HG02571 (cell line): Measurements from ENCODE around the gene SLC22A23.

Source experiments
- ATAC-seq: cut with Tn5 transposase; IDR thresholded peaks from one replicate; pipeline ENCODE4 v1.9.1; 2021; ENCODE audit warnings: mild to moderate bottlenecking, moderate library complexity; ENCODE audit not compliant: unreplicated experiment

The SLC22A23 gene

DNA sequence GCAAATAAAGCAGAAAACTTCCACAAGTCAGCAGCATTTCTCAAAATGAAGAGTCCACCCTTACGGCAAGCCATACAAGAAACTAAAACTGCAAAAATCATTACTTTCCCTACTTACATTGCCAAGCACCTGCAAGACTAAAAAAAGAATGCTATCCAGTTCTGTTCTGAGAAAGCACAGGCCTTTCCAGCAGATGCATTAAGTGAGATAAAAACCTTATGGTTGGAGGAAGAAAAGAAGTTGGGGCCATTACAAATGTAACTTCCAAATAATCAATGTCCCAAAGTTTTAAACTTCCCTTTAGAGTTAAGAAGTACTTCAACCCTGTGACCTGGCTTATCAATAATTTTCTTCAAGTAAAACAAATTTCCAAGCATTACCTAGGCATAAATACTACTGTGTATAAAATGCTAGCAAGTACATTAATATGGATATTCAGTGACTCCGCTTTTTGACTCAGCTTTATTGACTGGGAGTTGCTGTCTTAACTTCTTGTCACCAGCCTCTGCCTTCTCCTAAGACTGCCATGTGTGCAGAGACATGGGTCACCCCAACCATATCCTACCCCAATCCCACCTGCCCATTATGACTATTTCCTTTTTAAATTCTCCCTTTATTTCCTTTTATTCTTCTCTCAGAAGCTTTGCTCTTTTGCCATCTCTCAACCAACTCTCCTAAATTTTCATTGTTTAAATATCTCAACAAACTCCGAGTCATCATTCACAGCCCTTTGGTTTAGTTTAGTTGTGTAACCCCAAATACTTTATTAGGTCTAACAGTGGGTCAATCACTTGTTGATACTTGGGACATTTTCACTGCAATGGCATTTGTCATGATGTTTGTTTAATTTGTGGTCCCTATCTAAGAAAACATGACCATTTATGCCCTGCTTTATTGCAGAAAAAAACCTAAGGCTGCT is 49.7 kb downstream of the SLC22A23 start:
- no peak for ATAC-seq

GRCh38 chr6:3406362-3406821 is 50.5 kb downstream of the SLC22A23 start:
- no peak for ATAC-seq

DNA sequence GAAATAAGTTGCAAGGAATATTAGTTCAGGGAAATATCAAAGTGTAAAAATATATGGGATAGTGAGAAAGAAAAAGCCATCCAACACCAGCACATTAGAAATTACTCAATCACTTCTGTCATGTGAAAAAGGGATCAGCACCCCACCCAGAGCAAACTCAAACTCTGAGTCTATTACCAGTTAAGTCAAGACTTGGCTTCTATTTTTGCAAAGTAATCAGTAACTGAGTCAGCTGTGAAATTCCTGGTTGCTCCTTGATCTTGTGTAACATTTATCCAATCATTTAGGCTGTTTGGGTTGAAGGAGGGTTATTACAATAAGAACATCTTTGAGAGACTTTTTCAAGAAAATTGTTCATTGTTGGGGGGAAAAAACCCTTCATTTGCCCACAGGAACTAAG is 51.2 kb downstream of the SLC22A23 start:
- ATAC-seq: no peak

DNA sequence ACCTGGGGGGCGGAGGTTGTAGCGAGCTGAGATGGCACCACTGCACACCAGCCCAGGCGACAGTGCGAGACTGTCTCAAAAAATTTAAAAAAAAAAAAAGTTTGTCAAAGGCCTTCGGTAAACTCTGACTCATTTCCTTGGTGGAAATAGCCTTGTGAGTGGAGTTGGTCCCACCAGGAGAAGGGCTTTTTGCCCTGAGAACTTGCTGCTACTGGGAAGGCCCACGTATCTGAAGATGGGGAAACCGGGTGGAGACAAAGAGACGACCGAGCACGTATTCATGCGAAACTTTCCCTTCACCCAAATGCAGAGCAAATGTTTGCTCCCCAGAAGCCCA is 51.7 kb downstream of the SLC22A23 start:
- ATAC-seq: no peak

DNA sequence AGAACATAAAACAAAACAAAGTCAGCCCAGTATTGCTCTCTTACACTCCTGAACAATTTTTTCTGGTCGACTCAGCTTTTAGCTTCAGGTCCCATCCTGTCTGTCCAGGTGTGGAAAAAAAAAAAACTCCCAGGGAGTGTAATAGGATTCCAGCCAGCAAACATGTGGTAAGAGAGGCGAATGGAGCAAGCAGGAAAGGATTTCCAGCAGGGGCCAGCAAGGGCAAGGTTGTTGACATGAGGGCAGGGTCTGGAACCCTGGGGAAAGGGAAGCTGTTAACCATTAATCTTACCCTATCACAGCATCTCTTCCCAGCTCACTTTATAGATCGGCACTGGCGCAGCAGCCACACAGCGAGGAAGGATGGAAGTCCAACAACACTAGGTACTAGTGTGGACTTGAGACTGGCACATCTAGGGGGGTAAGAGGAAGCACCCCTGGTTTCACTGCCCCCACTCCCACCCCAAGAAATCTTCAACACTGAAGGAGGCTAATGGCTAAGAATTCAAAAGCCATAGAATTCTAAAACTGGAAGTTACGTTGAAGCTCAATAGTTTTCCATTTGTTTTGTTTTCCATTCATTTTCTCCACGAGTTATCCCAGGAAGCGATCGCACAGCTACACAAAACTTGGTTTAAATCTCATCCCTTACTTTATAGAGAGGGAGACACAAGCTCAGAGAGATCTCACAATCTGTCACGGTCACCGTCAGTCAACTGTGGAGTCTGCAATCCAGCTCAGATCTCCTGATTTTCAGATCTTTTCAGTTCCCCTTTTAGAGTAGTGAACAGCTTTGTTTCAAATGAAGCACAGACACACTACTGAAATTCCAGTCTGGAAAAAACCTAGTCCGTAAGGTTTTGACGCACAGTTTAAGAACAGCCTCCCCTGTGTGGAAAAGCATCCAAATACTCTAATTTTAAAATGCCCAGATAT is 53.3 kb downstream of the SLC22A23 start:
- ATAC-seq: no peak

DNA sequence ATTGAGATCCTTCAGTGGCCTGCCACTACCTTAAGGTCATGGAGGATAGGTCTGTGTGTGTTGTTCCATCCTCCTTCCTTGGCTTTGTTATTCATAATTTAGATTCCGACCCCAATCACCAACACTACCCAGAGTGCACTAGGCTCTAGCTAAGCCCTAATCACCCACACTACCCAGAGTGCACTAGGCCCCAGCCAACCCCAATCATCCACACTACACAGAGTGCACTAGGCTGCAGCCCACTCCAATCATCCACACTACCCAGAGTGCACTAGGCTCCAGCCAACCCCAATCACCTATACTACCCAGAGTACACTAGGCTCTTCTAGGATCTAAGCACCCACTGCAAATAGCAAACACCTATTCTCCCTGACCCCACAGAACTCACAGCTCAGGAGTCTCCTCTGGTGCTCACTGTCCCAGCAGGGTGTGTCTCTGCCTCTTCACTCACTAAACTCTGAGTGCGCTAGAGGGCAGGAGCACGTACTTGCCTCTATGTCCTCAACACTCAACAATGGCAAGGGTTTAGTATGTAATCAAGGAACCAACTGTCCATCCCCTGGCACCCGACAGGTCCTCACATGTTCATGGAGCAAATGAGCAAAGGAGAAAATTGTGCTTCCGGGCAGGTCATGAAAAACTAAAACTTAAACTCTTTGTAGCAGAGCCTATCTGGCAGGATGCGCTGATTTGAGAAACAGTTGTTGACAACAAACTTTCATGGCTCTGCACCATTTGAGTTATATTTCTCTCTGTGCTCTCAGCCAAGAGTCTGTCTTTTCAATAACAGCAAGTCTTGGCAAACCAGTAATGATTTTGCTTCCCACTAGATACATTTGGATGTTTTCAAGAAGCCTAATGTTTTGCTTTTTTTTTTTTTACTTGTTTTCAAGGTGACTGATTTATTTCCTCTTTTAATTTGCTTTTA is 54.3 kb downstream of the SLC22A23 start:
- ATAC-seq: no peak

DNA sequence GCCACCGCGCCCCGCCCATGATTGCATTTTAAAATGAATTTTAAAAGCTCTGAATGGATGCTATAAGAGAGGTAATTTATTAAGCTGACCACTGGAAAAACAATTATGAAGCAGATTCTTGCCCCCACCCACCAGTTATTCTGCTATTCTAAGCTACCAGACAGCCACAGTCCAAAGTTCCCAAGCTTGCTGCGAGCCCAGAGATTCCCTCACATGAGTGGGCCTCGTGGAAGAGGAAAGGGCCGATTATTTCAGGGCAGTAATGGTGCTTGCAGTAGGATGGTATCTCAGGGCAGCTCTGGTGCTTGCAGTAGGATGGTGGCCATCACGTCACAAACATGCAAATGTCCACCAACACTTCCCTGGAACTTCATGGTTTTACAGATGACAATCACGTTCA is 56.7 kb downstream of the SLC22A23 start:
- ATAC-seq: no peak

DNA sequence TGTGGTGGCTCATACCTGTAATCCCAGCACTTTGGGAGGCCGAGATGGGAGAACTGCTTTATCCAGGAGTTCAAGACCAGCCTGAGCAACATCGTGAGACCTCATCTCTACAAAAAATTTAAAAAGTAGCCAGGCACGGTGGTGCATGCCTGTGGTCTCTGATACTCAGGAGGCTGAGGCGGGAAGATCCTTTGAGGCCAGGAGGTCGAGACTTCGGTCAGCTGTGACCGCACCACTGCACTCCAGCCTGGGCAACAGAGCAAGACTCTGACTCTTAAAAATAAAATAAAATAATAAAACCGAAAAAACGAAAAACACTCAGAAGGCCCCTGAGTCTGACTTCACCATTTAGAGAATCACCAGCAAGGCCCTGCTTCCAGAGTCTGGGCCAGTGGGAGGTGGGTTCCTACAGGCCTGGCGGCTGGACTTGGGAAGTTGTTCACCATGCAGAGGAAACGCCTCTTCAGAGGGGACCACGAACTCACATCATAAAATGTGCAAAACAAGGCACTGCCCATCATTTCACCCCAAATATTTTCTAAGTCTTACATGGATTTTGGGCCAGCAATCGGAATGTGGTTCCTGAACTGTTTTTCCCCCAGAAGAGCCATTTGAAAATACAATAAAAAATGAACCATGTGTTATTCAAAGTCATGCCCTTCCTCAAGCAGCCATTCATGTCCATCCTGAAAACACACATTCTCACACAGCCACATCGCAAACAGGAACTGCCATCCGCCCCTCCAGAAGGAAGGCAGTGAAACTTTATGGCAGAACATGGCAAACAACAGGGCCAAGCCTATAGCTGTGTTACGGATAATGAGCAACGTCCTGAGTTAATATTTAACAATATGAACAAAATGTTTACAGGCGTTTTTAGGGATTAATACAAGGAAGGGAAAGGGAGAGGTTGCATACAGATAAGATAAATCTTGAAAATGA is 57.8 kb downstream of the SLC22A23 start:
- no peak for ATAC-seq

DNA sequence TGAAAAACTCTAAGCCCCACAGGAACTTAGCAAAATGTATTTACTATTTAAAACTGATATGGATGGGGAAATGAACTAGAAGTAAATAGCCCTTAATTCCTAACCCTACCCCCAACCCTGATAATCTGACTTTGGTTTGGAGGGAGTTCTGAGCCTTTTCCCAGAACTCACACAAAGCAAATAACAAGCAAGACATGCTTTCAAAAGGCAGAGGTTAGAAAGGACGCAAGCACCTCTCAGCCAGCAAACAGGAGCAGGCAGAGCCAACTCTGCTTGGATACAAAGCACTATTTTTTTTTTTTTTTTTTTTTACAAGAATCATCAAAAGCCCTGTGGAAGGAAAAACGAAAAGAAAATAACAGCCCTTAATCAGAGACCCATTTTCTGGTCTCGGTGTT is 58.7 kb downstream of the SLC22A23 start:
- no peak for ATAC-seq

DNA sequence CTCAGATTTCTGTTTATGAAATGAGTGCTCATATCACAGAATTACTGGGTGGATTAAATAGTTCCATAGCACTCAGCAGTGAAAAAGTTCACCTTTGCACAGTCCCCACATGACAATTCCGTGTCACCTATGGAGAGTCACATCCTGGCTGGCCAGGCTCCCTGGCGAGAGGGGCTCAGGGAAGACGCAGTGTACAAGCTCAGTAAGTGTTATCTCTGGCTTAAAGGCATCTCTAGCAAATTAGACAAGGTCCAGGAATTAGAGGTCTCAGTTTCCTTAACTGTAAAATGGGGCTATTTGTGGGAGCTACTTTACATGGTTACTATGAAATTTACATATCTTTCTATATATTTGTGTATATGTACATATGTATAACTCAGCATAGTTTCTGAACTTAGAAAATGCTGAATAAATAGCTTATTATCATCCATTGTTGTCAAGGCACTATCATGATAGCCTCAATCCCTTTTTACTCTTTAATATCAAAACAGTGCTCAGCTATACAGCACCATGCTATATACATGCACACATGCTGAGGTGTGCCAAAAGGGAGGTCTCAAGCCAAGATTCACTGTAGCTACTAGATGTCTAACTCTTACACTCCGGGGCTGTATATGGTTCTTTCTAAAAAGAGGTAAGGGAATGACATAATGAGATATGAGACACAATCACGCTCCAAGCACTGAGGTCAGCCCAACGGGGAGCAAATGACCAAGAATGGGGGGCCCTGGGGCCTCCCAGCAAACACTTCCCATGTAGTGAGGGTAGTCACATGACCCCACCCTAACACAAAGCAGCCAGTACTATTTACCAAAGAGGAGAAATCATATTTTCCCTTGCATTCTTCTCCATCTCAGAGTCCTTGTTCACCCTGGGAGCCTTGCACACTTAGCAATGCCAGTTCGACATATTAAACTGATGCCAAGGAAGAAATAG is 59.4 kb downstream of the SLC22A23 start:
- ATAC-seq: no peak

DNA sequence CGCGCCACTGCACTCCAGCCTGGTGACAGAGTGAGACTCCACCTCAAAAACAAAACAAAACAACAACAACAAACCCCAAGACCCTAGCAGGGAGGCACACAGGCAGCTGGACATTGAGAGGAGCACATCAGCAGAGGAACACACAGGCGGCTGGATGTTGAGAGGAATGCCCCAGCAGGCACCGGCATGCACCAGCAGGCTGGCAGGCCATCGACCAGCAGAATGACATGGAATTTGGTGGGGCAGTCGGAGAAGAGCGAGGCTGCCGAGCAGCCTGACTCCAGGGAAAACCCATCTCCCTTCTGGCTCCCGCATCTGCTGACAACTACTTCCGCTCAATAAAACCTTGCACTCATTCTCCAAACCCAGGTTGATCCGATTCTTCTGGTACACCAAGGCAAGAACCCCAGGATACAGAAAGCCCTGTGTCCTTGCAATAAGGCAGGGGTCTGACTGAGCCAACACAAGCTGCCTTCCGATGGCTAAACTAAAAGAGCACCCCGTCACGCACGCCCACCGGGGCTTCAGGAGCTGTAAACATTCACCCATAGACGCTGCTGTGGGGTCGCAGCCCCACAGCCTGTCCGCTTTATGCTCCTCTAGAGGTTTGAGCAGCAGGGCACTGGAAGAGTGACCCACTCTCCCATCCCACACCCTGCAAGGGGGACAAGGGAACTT is 60.2 kb downstream of the SLC22A23 start:
- no peak for ATAC-seq

- ATAC-seq: no peak
These were observed 62.2 kb downstream of the SLC22A23 start for GRCh38 chr6:3394671-3395070.

DNA sequence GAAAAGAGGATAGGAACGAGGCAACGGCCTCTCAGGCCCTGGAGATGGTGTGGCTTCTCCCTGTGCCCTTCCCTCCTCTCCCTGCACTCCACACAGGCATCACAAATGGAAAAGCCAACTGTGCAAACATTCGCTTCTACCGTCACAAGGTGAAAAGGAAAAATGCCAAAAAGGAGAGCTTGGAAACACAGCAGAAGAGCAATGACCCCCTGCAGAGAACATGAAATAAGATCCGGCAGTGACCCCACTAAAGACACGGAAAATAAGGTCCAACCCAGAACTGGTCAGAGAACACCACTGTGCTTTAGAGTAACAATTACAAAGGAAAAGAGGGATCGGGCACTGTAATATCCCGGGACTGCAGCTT is 63.0 kb downstream of the SLC22A23 start:
- no peak for ATAC-seq

- no peak for ATAC-seq
These were observed 63.7 kb downstream of the SLC22A23 start for GRCh38 chr6:3392930-3393835.

DNA sequence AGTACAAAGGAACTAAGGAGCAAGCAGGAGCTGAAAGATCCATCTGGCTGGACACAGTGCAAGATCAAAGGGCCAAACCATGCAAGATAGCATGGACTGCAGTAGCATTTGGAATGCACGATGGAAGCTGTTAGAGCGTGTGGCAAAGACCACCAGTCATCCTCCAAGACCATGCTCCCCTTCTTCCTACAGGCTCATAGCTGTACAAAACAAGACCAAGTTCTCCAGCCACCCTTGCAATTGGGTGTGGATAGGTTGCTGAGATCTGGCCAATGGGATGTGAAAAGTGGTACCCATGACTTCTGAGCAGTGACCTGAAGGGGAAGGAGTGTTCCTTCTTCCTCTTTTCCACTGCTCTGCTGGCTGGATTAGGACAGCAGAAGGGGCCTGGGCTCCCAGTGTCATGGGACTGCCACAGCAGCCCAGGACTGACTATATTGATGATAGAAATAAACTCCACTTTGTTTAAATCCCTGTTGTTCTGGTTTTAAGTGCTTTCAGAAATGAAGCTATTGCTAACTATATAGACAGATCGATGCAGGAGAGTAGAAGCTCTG is 64.9 kb downstream of the SLC22A23 start:
- no peak for ATAC-seq

DNA sequence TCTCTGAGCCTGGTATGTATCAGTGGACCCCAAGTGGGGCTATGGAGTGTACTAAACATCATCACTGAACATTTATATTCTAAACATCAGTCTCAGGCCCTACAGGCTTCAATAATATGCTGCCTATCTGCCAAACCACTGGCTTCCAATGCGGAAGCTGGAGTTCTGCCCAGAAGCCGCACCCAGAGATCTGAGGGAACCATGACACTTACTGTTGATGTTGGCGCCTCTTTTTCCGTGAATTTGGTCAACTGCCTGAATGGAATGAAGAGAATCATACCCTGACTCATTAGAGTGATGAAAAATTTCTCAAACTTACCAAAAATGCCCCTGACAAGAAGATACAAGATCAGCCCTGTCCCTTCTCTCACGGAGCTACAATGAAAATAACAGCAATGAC is 66.2 kb downstream of the SLC22A23 start:
- no peak for ATAC-seq
